ENCODE measurements around the gene FILIP1. TPM values are rescaled to one million over a fixed set of nuclear protein-coding genes. Genes with fewer than 3 reads are reported as not detected.

Gene FILIP1
- polyA plus RNA-seq, 1 of the 3 experiments (the other 2 are of a cell fraction): 0.03 TPM

GRCh38 chr6:75287424-75287823, 206.2 kb downstream of the FILIP1 start:
- DNase-seq: no peak
- TF ChIP-seq SMC3 (IDR thresholded peaks at IDR 0.05; ENCODE audit: low read depth, low read length) (no peak), FOXJ3 (CRISPR knock-in tag; IDR thresholded peaks at IDR 0.05) (no peak), ELF1 (IDR thresholded peaks at IDR 0.05) (no peak), RXRA (IDR thresholded peaks at IDR 0.05; ENCODE audit: borderline replicate concordance, low read depth) (no peak), FOXM1 (IDR thresholded peaks at IDR 0.05; ENCODE audit: low read depth) (no peak), REST (IDR thresholded peaks at IDR 0.05; ENCODE audit: low read depth, low read length) (no peak), RFX5 (IDR thresholded peaks at IDR 0.05; ENCODE audit: low read length) (no peak)

GRCh38 chr6:75286955-75287354, 206.6 kb downstream of the FILIP1 start:
- DNase-seq: no peak
- no peak overlapping the region for H2AFZ ChIP-seq (ENCODE audit: low read depth)
- no peaks in the 10 kb centered on the region for H3K36me3 ChIP-seq (replicated peaks in 1 of 2; ENCODE audit: control insufficient read depth in 1 of 2, insufficient read depth in 2 of 2, low read length in 1 of 2)
- no peaks in the 10 kb centered on the region for H3K9me2 ChIP-seq
- 89% methylated on average over 2 of the region's 2 CpGs for WGBS (ENCODE audit: low lambda C conversion rate)
- H3K9ac ChIP-seq: no peak overlapping the region
- H4K20me1 ChIP-seq (ENCODE audit: insufficient read depth): peaks cover 19% of the 10 kb centered on the region
- peaks cover 7% of the 10 kb centered on the region for H3F3A ChIP-seq (replicated peaks; ENCODE audit: insufficient read depth)
- H3K27ac ChIP-seq (ENCODE audit: low read depth in 2 of 2, low read length in 1 of 2): no peak overlapping the region
- H3K4me2 ChIP-seq: no peak overlapping the region
- peaks cover 38% of the 10 kb centered on the region for H3K79me2 ChIP-seq (ENCODE audit: insufficient read depth)
- ChIA-PET CTCF (interaction anchor here (1.2 kb wide), 1 partner anchor 238 kb away, joined by 3 read pairs; no protein-coding TSS in a partner anchor), POLR2A (no interaction called here)
- H3K4me1 ChIP-seq (ENCODE audit: control insufficient read depth in 1 of 2, insufficient read depth in 2 of 2, low read depth in 1 of 2, low read length in 1 of 2): peaks cover 0 to 6% of the 10 kb centered on the region in 2 experiments; a peak in 3 of 4 replicates
- H3K9me3 ChIP-seq: no peaks in the 10 kb centered on the region
- no peak overlapping the region for H3K4me3 ChIP-seq (ENCODE audit: low read depth in 2 of 2, low read length in 1 of 2)
- H3K27me3 ChIP-seq (ENCODE audit: insufficient read depth): no peaks in the 10 kb centered on the region
- no peak for TF ChIP-seq SMC3 (IDR thresholded peaks at IDR 0.05; ENCODE audit: low read depth, low read length)
- TF ChIP-seq NRF1 (IDR thresholded peaks at IDR 0.05; ENCODE audit: low read depth, low read length): no peak
- no peak for TF ChIP-seq EZH2phosphoT487 (IDR thresholded peaks at IDR 0.05; ENCODE audit: borderline replicate concordance, low read depth)
- no peak for TF ChIP-seq MAX (IDR thresholded peaks at IDR 0.05; ENCODE audit: low read depth)
- TF ChIP-seq CTCF (IDR thresholded peaks at IDR 0.05): no peak
- no peak for TF ChIP-seq TEAD4 (IDR thresholded peaks at IDR 0.05; ENCODE audit: borderline replicate concordance, insufficient read depth)
- TF ChIP-seq GABPA (IDR thresholded peaks at IDR 0.05; ENCODE audit: low read depth): no peak
- TF ChIP-seq EP300 (IDR thresholded peaks at IDR 0.05; ENCODE audit: borderline replicate concordance in 1 of 2, low read depth in 1 of 2, low read length in 1 of 2): no peak
- no peak for TF ChIP-seq RFX5 (IDR thresholded peaks at IDR 0.05; ENCODE audit: low read length)
- no peak for TF ChIP-seq MXI1 (IDR thresholded peaks at IDR 0.05; ENCODE audit: low read depth, low read length)
- TF ChIP-seq USF1 (IDR thresholded peaks at IDR 0.05; ENCODE audit: borderline replicate concordance, low read depth): no peak
- no peak for TF ChIP-seq MEF2A (IDR thresholded peaks at IDR 0.05; ENCODE audit: borderline replicate concordance, low read depth)
- no peak for TF ChIP-seq FOXM1 (IDR thresholded peaks at IDR 0.05; ENCODE audit: low read depth)
- no peak for TF ChIP-seq POLR2AphosphoS5 (IDR thresholded peaks at IDR 0.05; ENCODE audit: low read depth, low read length)
- no peak for TF ChIP-seq ZBTB33 (IDR thresholded peaks at IDR 0.05; ENCODE audit: borderline replicate concordance, low read depth)

More at GRCh38 chr6:75287424-75287823, 206.2 kb downstream of the FILIP1 start:
- 96% methylated on average over 1 of the region's 1 CpG for WGBS (ENCODE audit: low lambda C conversion rate)
- ChIA-PET CTCF (no interaction called here), POLR2A (no interaction called here)
- peaks cover 33% of the 10 kb centered on the region for H3K79me2 ChIP-seq (ENCODE audit: insufficient read depth)
- H3K27ac ChIP-seq (ENCODE audit: low read depth in 2 of 2, low read length in 1 of 2): no peak overlapping the region
- H3K4me1 ChIP-seq (ENCODE audit: control insufficient read depth in 1 of 2, insufficient read depth in 2 of 2, low read depth in 1 of 2, low read length in 1 of 2): peaks cover 0 to 5% of the 10 kb centered on the region in 2 experiments; a peak in 3 of 4 replicates
- no peaks in the 10 kb centered on the region for H3K9me3 ChIP-seq
- H3F3A ChIP-seq (replicated peaks; ENCODE audit: insufficient read depth): peaks cover 7% of the 10 kb centered on the region
- H3K9me2 ChIP-seq: no peaks in the 10 kb centered on the region
- no peak overlapping the region for H3K4me2 ChIP-seq
- no peaks in the 10 kb centered on the region for H3K36me3 ChIP-seq (replicated peaks in 1 of 2; ENCODE audit: control insufficient read depth in 1 of 2, insufficient read depth in 2 of 2, low read length in 1 of 2)
- no peaks in the 10 kb centered on the region for H3K27me3 ChIP-seq (ENCODE audit: insufficient read depth)
- no peak overlapping the region for H2AFZ ChIP-seq (ENCODE audit: low read depth)
- H3K9ac ChIP-seq: no peak overlapping the region
- peaks cover 16% of the 10 kb centered on the region for H4K20me1 ChIP-seq (ENCODE audit: insufficient read depth)
- no peak overlapping the region for H3K4me3 ChIP-seq (ENCODE audit: low read depth in 2 of 2, low read length in 1 of 2)
